ENCODE results near the gene TRAF2.

DNA sequence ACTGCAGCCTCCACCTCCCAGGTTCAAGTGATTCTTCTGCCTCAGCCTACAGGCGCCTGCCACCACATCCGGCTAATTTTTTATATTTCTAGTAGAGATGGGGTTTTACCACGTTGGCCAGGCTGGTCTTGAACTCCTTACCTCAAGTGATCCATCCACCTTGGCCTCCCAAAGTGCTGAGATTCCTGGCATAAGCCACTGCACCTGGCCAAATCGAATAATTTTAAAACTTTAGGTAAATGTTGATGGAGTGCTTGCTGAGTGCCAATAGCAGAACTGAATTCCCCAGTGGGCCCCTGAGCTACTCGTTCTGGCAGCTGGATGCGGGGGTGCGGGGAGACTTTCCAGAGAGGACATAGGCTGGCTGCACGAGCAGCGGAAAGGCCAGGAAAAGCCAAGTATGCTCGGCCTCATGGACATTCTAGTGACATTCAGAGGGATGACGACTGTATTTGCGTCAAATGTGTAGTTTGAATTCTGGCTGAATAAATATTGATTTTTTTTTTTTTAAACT, 16.8 kb downstream of the TRAF2 start:
- no peak for TF ChIP-seq NFYB (CRISPR knock-in tag; IDR thresholded peaks at IDR 0.05)
- no peak for TF ChIP-seq HMG20A (CRISPR knock-in tag; IDR thresholded peaks at IDR 0.05; ENCODE audit: borderline replicate concordance)
- no peak for TF ChIP-seq ZFP41 (CRISPR knock-in tag; IDR thresholded peaks at IDR 0.05; ENCODE audit: borderline replicate concordance)
- TF ChIP-seq, protein P1, sequence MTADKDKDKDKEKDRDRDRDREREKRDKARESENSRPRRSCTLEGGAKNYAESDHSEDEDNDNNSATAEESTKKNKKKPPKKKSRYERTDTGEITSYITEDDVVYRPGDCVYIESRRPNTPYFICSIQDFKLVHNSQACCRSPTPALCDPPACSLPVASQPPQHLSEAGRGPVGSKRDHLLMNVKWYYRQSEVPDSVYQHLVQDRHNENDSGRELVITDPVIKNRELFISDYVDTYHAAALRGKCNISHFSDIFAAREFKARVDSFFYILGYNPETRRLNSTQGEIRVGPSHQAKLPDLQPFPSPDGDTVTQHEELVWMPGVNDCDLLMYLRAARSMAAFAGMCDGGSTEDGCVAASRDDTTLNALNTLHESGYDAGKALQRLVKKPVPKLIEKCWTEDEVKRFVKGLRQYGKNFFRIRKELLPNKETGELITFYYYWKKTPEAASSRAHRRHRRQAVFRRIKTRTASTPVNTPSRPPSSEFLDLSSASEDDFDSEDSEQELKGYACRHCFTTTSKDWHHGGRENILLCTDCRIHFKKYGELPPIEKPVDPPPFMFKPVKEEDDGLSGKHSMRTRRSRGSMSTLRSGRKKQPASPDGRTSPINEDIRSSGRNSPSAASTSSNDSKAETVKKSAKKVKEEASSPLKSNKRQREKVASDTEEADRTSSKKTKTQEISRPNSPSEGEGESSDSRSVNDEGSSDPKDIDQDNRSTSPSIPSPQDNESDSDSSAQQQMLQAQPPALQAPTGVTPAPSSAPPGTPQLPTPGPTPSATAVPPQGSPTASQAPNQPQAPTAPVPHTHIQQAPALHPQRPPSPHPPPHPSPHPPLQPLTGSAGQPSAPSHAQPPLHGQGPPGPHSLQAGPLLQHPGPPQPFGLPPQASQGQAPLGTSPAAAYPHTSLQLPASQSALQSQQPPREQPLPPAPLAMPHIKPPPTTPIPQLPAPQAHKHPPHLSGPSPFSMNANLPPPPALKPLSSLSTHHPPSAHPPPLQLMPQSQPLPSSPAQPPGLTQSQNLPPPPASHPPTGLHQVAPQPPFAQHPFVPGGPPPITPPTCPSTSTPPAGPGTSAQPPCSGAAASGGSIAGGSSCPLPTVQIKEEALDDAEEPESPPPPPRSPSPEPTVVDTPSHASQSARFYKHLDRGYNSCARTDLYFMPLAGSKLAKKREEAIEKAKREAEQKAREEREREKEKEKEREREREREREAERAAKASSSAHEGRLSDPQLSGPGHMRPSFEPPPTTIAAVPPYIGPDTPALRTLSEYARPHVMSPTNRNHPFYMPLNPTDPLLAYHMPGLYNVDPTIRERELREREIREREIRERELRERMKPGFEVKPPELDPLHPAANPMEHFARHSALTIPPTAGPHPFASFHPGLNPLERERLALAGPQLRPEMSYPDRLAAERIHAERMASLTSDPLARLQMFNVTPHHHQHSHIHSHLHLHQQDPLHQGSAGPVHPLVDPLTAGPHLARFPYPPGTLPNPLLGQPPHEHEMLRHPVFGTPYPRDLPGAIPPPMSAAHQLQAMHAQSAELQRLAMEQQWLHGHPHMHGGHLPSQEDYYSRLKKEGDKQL (CRISPR knock-in tag; IDR thresholded peaks at IDR 0.05; ENCODE audit: low read depth), result no peak
- TF ChIP-seq, protein P2, sequence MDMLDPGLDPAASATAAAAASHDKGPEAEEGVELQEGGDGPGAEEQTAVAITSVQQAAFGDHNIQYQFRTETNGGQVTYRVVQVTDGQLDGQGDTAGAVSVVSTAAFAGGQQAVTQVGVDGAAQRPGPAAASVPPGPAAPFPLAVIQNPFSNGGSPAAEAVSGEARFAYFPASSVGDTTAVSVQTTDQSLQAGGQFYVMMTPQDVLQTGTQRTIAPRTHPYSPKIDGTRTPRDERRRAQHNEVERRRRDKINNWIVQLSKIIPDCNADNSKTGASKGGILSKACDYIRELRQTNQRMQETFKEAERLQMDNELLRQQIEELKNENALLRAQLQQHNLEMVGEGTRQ (IDR thresholded peaks at IDR 0.05; ENCODE audit: low read depth, low read length), result no peak
- TF ChIP-seq, protein P2 (CRISPR knock-in tag; IDR thresholded peaks at IDR 0.05; ENCODE audit: borderline replicate concordance), result no peak
